Measurements from ENCODE around the gene SORBS2. TPM values are rescaled to one million over a fixed set of nuclear protein-coding genes. Genes with fewer than 3 reads are reported as not detected.

The SORBS2 gene
- total RNA-seq, 1 experiment from 2014 or later = 9.7 TPM

GRCh38 chr4:185660340-185660739 is 151.7 kb downstream of the SORBS2 start:
- no peak overlapping the region for H3K14ac ChIP-seq (ENCODE audit: insufficient read depth, low read length)
- no peak overlapping the region for H4K5ac ChIP-seq (ENCODE audit: insufficient read length, low read depth, low read length)
- no peak overlapping the region for H2BK12ac ChIP-seq (ENCODE audit: insufficient read length, low read depth, low read length)
- Mint-ChIP-seq H3K27me3 (ENCODE audit: low read depth) (no peaks in the 10 kb centered on the region), H3K9me3 (no peaks in the 10 kb centered on the region), H3K4me3 (no peak overlapping the region), H3K36me3 (ENCODE audit: insufficient read depth in 1 of 3, low read depth in 3 of 3) (peaks cover 0 to 32% (median 15%) of the 10 kb centered on the region in 3 experiments; a peak in 6 of 7 replicates), H3K4me1 (peaks cover 26 to 30% of the 10 kb centered on the region in 2 experiments), H3K27ac (no peak overlapping the region)
- H2BK120ac ChIP-seq (ENCODE audit: low read depth, low read length, poor library complexity, severe bottlenecking) = no peak overlapping the region
- no CpG with 5 or more reads among the region's 5 CpGs for WGBS (ENCODE audit: extremely low coverage, insufficient read length, low lambda C conversion rate)
- no peak overlapping the region for H2BK5ac ChIP-seq (ENCODE audit: insufficient read length, low read length)
- no peak overlapping the region for H4K8ac ChIP-seq (replicated peaks; ENCODE audit: insufficient read length, low read depth, low read length)
- no peaks in the 10 kb centered on the region for H3K79me2 ChIP-seq (ENCODE audit: insufficient read depth, low read length)
- no peak overlapping the region for H3K4me2 ChIP-seq (ENCODE audit: insufficient read depth, insufficient read length, low read length)
- H3K79me1 ChIP-seq (ENCODE audit: insufficient read depth, low read depth, low read length, poor library complexity, severe bottlenecking) = no peaks in the 10 kb centered on the region
- H3T11ph ChIP-seq (ENCODE audit: low read length) = no peak overlapping the region
- H4K91ac ChIP-seq (ENCODE audit: insufficient read length, low read depth, low read length) = no peak overlapping the region
- DNase-seq = no peak
- no peak overlapping the region for H2BK15ac ChIP-seq (ENCODE audit: low read depth, low read length)
- no peak overlapping the region for H3K9ac ChIP-seq (ENCODE audit: extremely low read depth, insufficient read length, low read length)
- no peak overlapping the region for H3K4ac ChIP-seq (ENCODE audit: low read depth, low read length)
- H3K4me1 ChIP-seq (ENCODE audit: insufficient read depth, low read length) = peaks cover 15% of the 10 kb centered on the region; the same call in 1 of the 2 replicates
- H3K27me3 ChIP-seq (ENCODE audit: insufficient read depth, low read length) = no peaks in the 10 kb centered on the region
- no peaks in the 10 kb centered on the region for H3K9me3 ChIP-seq (ENCODE audit: control insufficient read depth, low read depth, low read length)
- H3K23ac ChIP-seq (ENCODE audit: insufficient read length, low read depth, low read length) = no peak overlapping the region
- H4K20me1 ChIP-seq (ENCODE audit: control insufficient read depth, insufficient read depth, insufficient read length) = no peaks in the 10 kb centered on the region
- H3K56ac ChIP-seq (ENCODE audit: insufficient read length, low read depth, low read length) = no peak overlapping the region
- no peaks in the 10 kb centered on the region for H3K23me2 ChIP-seq (ENCODE audit: insufficient read length, low read depth, low read length, poor library complexity, severe bottlenecking)
- no peak overlapping the region for H3K18ac ChIP-seq (ENCODE audit: insufficient read length, low read depth, low read length)
- H2BK20ac ChIP-seq (ENCODE audit: low read depth, low read length, poor library complexity, severe bottlenecking) = no peak overlapping the region
- no peak for TF ChIP-seq CTCF (conservative IDR thresholded peaks at IDR 0.05)
- H2AFZ ChIP-seq (ENCODE audit: low read length) = no peak overlapping the region
- H3K27ac ChIP-seq (ENCODE audit: insufficient read length, low read depth, low read length) = no peak overlapping the region
- no peak overlapping the region for H2AK5ac ChIP-seq (ENCODE audit: insufficient read length, low read length)
